GM11168 (cell line): ENCODE results near the gene CHMP6.
"Not testable (repeated sequence)": the region's sequence is repeated elsewhere in the genome, so short reads cannot be mapped to it uniquely, and the experiment has no call there.

Source experiments
- in situ Hi-C: fragments of 300-500 bp; cut with MboI; formaldehyde crosslinking; loops from one replicate; pipeline ENCODE4 v1.12.0; 2022; ENCODE audit warnings: low sequenced_read_pairs; ENCODE audit not compliant: unreplicated experiment

Gene CHMP6

DNA sequence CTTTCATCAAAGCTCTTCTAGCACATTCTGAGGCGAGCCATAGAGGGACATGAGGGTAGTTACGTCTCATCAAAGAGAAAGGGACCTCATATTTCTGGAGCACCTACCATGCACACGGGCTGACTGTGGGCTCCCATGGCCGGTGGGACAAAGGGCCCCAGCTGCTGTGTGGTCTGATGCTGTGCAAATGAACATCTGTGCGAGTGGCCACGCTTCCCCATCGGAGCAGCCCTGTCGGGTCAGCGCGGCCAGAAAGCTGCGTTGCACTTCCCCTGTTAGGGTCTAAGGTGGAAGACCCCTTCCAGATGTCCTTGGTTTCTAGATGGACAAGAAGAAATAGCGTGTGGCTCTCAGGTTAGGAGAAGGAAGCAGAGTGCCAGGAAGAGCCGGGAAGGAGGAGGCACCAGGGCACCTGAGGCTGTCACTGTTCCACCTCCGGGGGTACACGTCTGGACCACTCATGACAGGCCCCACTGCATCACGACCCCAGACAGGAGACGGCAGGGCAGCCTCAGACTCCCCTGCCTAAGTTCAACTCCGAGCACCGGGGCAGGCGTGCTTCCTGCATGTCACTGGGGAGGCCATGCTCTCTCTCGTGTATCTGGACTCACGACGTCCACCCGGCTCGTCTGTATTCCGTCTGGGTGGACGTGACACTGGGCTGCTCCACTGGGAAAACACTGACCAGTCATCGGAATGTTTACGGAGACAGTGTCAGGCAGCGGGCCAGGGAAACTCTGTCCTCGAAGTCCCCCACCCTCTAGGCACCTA, 34.8 kb downstream of the CHMP6 start:
- in situ Hi-C loops = no loop called here

DNA sequence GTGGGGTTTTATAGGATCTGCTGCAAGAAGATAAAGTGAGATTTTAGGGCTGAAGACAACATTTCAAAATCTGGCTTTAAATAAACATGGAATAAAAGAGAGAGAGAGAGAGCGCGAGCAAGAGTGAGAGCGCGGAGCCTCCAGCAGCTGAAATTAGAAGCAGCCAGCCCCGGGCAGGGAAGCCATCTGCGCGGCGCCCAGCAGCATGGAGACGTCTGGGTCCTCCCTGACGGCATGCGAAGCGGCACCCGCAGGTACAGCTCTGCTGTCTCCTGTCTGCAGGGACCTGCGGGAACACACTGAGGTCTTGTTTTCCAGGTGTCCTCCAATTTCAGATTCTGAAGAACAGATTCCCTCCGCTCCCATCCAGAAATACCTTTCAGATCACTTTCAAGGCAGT, 35.4 kb downstream of the CHMP6 start:
- in situ Hi-C loops = no loop called here

DNA sequence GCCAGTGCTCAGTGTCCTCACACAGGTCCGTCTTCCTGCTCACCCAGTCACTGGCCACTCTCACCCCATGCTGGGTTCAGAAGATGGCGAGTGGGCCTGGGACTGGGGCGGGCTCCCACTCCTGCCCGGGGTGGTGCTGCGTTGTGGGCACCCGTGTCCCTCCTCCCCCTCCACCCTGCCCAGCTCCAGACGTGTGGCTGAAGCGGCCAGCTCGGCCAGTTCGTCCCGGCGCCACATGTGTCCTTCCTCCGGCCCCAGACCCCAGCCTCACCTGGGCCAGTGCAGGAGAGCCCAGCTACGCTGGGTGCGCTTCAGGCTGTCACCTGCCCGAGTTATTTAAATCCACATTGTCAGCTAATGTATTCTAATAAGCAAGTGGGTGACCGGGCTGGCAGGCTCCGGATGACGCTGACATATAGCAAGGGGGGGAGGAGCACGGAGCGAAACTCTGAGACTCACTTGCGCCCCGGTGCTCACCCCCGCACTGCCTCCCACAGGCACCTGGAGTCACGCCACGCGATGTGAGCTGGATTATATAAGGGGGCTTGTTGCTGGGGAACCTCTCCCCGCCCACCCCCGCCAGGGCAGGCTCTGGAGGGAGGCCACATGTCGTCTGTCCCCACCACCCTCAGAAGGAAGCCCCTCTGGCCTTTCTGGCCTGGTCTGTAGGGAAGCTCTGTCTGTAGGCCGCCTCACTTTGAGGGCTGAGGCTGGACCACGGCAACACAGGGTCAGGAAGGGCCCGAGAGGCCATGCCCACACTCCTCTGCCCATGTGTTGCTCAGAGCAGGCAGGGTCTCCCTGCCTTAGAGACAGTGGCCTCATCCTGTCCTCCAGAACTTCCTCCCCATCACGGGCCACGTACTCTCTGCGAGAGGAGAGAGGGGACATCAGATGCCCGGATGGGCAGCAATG, 36.2 kb downstream of the CHMP6 start:
- in situ Hi-C loops = no loop called here

DNA sequence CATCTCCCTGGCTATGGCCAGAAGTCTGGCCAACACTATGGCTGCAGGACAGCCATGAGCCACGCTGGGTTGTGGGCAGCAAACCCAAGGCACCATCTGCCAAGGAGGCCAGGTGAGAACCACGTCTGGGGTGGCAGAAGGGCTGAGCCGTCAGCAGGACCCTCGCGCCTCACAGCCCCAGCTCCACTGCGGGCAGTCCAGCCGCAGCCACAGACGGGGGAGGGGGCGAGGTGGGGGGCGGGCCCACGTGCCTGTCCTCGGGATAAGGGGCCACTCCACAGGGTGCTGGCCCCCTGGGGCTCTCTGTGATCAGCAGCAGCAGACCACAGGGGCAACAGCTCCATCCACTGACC, 36.8 kb downstream of the CHMP6 start:
- in situ Hi-C loops = no loop called here

DNA sequence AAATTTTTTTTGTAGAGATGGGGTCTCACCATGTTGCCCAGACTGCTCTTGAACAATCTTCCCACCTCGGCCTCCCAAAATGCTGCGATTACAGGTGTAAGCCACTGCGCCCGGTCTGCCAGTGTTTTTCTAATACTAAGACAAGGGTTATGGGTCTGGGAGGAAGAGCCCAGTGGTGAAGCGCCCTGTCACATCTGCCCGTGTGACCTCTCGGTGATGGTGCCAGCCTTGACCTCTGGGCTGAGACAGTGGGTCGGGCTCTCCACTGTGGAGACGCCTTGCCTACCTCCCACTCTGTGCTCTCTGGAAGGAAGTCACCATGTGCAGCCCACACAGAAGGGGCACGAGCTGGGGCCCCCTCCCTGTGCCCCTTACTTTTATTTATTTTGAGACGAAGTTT, 38.2 kb downstream of the CHMP6 start:
- in situ Hi-C loops = no loop called here

DNA sequence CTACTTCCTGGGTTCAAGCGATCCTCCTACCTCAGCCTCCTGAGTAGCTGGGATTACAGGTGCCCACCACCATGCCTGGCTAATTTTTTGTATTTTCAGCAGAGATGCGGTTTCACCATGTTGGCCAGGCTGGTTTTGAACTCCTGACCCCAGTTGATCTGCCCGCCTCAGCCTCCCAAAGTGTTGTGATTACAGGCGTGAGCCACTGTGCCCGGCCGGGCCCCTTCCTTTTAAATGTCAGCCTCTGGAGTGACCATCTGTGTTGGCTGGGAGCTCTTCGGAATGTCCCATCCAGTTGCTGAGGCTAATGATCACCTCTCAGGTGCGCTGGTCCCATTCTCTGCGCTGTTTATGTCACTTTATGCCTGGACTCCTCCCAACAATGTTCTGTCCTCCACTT, 38.7 kb downstream of the CHMP6 start:
- in situ Hi-C loops = not testable (repeated sequence)

DNA sequence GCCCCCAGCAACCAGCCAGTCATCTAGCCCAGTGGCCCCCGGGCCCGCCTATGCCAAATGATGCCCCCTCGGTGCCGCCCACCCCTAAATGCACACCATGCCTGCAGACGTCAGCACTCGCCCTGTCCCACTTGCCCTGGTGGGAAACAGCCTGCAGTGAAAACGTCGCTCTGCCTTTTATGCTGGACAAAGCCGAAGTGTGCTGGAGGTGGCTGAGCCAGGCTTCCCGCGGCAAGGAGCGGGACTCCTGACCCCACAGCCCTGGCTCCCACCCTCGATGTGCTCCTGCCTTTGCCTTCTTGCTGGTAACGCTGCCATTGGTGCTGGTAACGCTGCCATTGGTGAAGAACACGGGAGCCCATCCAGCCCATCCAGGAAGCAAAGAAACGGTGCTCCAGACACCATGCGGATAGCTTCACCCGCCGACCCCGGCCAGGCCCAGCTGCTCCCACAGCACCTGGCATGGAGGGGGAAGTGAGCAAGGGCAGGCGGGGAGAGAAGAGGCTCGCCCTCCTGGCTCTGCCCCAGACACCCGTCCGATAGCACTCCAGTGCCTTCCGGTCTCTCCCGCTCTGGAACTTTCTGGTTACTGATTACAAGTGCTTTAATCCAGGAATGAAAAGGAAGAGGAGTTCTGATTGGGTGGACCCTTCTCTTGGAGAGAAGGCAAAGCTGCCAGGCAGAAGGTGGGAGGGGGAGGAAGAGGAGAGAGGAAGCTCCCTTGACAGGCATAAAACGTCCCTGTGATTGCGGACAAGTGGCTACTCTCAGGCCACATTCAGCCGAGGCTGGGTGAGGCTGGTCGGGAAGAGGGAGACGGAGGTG, 39.3 kb downstream of the CHMP6 start:
- in situ Hi-C loops = no loop called here

DNA sequence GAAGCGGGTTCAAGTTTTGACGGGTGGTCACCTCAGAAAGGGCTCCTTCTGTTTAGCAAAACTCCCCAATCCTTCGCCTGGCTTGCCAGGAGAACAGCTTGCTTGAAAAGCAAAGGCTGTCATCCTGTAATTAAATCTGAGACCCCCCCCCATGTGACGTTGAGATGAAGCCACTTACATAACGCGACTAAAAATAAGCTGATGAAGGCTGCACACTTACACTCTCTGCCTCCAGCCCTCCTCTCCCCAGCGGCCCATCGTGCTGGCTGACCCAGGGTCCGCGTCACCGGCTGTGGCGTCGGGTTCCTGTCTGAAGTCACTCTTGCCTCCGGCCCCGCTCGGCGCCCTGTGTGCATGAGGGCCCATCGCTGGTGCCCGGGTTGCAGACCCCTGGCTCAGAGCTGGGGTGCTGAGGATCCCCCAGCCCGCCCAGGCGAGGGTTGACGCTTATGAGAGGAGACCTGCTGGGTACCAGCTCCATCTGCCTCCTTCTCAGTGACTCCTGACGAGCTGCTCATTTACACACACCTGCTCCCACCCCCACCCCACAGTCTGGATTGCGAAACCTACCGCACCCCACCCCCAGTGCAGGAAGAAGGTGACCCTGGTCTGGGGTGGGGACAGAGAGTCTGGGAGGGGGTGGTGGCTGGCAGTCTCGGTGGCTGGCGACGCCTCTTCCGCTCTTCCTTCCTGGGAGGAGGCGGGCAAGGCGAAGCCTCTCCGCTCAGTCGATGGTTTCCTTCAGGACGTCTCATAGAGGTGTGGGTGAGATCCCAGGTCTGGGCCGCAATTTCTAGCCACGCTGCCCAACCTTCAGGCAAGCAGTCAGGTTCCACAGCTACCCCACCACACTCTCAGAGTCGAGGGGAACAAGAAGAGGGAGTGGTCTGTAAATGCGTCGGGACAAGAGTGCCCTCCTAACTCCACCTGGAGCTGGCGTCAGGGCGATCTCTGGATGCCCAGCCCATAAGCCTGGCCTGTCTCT, 40.2 kb downstream of the CHMP6 start:
- in situ Hi-C loops = no loop called here

DNA sequence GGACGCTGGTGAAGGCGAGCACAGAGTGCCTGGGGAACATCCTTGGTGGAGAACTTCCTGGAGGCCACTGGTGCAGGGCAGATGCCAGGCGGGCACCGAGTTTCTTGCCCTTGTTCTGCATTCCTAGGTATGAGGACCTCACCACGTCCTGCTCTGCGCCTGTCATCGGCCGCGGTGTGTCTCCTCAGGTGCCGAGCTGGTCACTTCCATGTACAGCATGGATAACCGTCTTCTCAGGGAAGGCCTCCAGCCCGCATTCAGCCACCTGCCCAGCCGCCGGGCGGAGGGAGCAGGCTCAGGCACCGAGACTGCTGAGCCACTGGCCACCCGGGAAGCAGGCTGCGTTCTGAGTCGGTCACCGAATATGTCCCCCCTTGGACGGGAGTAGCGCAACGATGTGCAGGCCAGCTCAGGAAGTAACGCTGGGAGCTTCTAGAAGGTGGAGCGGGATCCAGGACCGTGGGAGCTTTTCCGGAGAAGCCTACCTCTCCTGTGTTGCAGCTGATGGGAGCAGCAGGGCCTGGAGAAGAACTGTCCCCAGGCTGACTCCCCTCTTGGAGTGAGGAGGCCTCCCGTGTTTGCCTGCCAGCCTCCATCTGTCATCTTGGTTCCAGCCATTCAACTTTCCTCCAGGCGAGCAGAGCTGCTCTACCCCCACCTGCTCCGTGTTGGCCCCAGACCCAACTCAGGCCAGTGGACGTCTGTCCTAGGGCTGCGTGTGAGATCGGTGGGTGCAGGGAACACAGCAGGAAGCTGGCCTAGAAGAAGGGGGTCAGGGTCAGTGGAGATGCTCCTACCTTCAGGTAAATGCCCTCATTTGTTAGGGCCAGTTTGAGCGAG, 41.2 kb downstream of the CHMP6 start:
- in situ Hi-C loops = no loop called here

DNA sequence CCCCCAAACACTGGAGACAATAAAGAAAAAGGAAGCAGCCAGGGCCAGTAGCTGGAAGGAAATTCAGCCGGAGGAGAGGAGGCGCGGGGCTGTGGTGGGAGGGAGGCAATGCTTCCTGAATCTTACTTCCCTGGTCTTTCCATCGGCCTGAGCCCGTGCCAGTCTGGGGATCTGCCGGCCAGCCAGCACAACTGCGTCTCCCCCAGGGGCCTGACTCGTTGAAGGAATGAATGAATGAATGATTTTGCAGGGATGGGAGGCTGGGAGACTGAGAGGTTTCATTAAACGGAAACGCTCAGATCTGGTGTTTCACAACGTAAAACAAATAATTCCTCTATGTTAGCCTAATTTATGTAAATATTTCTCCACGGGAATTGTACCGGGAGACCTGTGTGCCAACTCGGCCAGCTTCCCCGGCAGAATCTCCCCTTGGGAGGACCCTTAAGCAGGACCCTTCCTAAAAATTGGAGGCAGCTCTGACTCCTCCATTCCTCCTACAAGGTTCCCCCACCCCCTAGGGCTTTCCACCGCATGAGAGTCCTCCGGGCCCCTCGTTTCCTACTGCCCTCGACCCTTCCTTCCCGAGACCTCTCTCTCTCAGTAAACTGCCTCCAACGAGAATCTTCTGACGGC, 42.0 kb downstream of the CHMP6 start:
- in situ Hi-C loops = no loop called here

DNA sequence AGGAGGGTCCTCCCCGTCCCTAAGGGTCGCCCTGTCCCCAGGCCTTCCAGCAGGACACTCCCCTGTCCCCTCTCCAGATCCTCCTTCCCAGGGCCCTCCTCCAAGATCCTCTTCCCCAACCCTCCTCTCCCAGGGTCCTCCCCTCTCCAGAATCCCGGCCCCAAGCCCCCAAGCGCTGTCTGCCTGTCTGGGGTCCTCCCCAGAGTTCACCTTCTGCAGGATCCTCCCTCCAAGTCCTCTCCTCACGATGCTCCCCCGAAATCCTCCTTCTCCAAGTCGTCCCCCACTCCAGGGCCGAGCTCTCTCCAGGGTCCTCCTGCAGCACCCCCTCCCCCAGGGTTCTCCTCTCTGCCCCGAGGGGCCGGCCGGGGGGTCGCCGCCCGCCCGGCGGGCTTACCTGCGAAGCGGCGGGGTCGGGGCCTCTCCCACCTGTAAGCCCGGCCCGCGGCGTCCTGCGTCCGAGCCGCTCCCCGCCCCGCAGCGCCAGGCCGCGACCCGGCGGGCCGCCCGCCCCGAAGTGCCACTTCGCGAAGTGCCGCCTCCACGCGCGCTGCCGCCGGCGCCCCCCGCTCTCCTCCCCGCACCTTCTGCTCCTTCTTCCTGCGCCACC, 42.6 kb downstream of the CHMP6 start:
- in situ Hi-C loops = no loop called here

DNA sequence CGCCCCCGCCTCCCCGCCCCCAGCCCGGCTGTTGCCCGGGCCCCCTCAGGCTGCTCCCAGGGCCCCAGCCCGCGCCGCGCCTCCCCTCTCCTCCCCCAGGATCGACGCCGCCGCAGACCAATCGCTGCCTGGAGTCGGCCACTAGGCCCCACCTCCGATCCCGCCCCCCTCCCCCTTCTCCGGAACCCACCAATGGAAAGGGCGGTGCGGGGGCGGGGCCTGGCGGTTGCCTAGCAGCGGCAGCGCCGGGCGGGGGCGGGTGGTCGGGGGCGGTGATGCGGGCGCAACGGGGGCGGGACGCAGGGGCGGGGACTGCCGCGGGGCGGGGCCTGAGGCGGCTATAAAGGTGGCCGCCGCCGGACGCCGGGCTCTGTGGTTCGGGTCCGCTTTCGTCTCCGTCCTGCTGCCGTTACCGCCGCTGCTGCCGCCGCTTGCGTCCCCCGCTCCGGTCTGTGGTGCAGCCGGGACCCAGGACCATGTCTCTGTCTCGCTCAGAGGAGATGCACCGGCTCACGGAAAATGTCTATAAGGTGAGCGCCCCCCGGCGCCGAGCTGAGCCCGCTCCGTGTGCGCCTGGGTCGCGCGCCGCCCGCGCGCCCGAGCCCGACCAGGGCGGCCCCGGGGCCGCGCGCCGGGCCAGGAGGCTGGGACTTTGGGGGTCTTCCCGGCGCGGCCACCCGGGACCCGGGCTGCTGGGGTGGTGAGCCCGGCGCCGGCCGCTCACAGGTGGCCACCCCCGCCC, 43.3 kb downstream of the CHMP6 start, which contains the start of gene BAIAP2:
TSS of gene BAIAP2 (plus strand) at position 373 of the 742 bp plus-strand sequence. CDS start at position 477, 104 bp downstream.
- in situ Hi-C loops = no loop called here

DNA sequence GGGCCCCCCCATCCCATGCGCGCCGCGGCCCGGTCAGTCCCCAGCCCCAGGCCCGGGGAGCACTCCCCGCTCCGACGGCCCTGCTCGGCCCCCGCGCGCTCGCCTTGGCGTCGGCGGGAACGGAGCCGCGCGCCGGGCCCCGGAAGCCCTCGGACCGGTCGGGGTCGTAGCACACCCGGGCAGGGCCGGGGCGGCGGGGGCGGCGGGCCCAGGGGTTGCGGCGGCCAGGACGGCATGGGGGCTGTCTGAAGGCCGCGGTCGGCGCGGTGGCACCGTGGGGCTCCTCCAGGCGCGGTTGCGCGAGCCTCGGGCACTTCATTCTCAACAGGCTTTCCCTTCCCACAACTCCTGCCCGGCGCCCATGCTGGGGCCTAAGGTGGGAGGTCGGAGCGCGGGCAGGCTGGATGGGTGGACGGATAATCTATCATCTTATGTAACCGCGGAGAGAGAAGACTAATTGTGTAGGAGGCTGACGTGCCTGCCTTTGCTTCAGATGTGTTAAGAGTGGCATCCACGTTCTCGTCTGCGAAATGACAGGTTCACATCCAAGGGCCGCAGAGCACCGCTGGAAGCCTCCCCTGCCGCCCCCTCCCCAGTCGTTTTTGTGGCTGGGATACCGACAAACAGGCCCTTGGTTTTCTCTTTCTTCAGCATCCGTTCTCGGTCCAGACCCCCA, 44.0 kb downstream of the CHMP6 start:
- in situ Hi-C loops = no loop called here

DNA sequence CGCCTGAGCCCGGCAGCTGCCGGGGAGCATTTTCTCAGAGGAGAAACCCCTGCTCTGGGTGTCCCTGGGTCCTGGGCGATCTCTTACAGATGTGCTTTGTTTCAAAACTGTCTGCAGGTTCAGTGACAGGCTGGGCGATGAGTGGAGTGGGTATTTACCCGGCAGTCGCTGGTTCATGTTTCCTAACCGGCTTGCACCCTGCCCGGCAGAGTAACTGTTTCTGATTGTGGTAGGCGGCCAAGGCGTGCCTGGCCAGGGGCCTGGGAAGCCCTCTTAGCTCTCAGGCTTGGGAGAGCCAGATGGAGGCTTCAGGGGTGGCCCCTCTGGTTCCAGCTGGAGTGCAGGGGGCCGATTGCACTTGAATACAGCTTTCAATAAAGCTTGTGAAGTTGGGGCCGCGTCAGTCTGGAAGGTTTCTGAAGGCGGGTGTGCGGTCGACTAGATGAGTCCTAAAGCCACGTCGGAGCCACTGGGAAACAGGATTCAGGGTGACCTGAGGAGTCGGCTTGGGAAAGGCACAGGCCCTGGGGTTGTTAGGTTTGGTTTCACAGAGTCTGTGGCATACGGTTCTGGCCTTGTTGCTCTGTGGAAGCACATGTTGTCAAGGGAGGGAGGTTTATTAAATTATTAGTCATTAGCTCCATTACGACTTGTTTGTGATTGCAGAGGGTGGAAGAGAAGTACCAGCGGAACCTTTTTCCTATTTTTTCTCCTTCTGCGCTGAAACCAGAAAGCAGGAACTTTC, 44.7 kb downstream of the CHMP6 start:
- in situ Hi-C loops = no loop called here

DNA sequence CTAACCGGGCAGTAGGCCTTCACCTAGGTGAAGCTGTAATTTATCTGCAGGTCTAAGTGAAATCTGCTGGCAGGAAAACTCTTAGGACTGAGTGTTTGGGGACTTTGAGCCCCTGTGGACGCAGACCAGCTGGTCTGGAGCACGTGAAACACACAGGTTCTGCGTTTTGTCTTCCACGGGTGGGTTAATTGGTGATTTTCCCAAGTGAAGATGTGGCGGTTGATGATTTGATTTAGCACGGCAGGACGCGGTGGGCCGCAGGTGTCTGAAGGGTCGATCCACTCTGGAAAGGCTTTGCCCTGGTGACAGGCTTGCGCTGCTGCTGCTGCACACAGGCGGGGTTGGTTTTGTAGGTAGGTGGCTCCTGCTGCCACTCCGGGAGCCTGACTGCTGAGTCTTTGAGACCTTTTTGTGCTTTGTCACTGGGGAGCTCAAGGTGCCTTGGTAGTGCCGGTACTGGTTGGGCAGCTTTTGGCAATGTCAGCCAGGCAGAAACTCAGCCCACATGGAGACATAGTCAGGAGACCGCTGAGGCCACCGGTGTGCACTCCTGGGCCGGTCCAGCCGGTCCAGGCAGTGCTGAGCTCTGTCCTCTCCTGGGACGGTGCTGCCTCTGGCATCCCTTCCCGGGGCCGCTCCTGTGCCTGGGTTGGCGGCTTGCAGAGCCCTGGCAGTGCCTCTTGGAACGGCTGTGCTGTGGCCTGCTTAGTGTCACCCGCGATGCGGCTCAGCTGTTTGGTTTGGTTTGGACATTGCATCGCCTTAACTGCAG, 45.6 kb downstream of the CHMP6 start:
- in situ Hi-C loops = no loop called here
